NCI-H2227 treated with DMSO at 0.1 percent for 48 hours (cell line): Measurements from ENCODE around the gene DHX57.
"Not testable (repeated sequence)": the region's sequence is repeated elsewhere in the genome, so short reads cannot be mapped to it uniquely, and the experiment has no call there.

Experiments
- DNase-seq: peaks from one replicate; lab custom pipeline; 2025; lab: John Stamatoyannopoulos, UW

Gene DHX57

DNA sequence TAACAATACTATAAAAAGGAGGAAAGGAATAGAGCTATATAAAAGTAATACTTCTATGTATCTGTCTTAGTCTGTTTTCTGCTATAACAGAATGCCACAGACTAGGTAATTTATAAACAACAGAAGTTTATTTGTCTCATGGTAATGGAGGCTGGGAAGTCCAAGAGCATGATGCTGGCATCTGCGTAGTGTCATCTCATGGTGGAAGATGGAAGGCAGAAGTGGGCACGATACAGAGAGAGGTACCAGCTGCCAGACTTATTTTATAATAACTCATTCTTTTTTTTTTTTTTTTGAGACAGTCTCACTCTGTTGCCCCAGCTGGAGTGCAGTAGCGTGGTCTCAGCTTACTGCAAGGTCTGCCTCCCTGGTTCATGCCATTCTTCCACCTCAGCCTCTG is 4.3 kb downstream of the DHX57 start:
- no peak for DNase-seq

DNA sequence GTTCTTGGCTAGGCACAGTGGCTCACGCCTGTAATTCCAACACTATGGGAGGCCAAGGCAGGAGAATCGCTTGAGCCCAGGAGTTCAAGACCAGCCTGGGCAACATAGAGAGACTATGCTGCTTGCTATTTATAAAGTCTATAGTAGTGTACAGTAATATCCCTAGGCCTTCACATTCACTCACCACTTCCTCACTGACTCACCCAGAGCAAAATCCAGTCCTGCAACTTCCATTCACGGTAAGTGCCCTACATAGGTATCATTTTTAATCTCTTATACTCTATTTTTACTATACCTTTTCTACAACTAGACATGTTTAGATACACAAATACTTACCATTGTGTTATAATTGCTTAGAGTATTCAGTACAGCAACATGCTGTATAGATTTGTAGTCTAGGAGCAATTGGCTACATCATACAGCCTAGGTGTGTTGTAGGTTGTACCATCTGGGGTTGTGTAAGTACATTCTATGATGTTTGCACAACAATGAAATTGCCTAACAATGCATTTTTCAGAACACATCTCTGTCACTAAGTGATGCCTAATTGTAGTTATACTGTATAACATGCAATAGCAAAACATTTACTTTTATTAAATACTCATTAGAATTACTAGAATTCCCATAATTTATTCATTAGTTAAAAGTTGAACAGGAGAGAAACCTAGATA is 8.8 kb downstream of the DHX57 start:
- no peak for DNase-seq

DNA sequence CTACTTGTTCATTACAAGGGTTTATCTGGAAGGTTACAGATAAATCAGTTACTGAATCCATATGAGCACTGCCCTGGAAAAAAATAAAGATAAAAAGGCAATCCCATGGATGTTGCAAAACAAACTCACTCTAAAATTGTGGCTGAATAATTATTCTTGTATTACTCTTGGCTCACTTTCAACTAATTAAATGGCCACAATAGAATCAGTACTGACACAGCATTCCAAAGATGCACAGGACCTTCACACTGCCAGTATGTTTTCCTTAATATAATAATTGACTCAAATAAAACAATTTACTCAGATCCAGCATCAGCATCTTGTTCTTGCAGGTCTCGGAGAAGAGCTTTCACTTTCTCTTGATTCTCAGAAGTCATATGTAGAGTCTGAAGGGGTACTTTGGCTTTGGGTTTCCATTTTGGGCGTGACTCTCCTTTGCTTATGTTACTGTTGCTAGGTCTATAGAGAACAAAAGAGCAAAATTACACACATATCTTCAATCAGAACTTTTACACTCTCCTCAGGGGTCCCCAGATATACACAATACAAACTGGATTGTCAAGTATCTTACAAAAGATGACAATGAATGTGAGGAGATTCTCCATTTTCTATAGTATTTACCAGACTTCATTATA is 12.6 kb downstream of the DHX57 start:
- DNase-seq, result no peak

DNA sequence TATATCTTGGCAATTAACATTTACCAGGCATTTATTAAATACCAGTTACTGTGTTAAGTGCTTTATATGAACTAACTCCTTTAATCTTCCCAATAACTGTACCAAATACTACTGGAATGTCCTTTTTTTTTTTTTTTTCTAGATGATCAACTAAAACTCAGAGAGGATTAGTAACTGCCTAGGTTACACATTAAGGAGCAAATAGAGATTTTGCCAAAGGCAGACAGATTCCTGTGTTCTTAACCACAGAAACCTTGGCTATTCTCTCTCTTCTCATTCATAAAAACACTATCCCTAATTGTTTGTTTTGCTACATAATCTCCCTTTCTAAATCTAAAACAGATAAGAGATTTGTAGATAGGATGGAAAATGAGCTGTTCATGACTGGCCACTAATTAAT is 13.3 kb downstream of the DHX57 start:
- DNase-seq, result no peak

DNA sequence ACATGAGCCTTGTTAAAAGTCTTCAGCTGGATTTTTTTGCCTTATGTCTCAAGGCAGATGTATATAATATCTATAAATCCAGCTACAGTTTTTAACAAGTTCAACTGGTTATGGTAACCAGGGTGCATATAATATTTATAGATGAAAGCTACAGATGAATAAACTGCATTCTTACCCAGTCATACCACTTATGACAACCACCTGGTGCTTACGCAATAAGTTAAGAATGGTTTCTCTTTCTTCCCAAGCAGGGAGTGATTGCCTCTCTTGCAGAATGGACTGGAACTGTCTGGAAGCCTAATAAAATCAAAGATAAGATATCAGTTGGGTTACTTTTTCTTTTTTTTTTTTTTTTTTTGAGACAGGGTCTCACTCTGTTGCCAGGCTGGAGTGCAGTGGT is 19.6 kb downstream of the DHX57 start:
- DNase-seq, result no peak

DNA sequence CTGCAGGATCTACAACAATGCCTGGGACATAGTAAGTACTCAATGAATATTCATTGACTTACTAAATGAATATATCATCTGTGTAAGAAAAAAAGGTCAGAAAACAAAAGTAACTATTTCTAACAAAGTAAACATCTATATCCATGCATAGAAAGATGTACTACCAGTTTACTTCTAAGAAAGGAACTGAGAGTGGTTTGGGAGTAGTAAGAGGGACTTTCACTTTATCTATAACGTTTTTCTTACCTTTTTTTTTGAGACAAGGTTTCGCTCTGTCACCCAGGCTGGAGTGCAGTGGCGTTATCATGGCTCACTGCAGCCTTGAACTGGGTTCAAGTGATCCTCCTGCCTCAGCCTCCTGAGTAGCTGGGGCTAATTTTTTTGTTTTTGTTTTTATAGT is 25.7 kb downstream of the DHX57 start:
- no peak for DNase-seq

DNA sequence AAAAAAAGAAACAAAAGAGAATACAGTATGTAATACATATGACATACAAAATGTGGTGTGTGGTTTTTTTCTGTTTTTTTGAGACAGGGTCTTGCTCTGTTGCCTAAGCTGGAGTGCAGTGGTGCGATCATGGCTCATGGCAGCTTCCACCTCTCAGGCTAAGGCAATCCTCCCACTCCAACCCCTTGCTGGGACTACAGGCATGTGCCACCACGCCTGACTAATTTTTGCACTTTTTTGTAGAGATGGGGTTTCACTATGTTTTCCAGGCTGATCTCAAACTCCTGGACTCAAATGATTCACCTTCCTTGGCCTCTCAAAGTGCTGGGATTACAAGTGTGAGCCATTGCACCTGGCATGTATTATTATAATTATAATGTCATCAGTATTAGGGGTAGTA is 38.9 kb downstream of the DHX57 start:
- no peak for DNase-seq

DNA sequence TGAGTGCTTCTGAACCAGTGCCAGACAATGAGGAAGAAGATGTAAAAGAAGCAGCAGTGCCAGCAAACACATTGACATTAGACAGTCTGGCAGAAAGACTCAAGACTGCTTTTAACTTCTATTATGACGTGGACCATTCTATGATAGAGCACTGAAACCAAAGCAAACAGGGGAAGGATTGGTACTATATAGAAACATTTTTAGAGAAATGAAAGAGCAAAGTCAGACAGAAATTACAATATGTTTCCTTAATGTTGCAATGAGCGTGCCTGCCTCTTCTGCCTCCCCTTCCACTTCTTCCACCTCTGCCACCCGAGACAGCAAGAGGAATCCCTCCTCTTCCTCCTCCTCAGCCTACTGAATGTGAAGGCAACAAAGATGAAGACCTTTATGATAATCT is 39.7 kb downstream of the DHX57 start:
- DNase-seq, result no peak

DNA sequence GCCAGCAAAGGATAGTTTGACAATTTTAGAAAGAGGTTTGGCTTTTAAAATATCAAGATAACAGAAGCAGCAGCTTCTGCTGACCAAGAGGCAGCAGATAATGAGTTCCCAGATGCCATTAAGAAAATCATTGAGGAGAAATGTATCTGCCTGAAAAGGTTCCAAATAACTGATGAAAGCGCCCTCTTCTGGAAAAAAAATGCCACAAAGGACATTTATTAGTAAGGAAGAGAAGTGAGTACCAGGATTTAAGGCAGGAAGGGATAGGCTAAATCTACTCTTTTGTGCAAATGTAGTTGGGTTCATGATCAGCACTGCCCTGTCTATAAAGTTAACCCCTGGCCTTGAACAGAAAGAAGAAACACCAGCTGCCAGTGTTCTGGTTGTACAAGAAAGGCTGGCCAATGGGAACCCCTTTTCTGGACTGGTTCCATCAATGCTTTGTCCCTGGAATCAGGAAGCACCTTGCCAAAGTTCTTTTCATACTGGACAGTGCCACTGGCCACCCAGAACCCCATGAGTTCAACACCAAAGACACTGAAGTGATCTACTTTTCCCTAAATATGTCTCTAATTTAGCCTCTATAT is 40.6 kb downstream of the DHX57 start:
- no peak for DNase-seq

DNA sequence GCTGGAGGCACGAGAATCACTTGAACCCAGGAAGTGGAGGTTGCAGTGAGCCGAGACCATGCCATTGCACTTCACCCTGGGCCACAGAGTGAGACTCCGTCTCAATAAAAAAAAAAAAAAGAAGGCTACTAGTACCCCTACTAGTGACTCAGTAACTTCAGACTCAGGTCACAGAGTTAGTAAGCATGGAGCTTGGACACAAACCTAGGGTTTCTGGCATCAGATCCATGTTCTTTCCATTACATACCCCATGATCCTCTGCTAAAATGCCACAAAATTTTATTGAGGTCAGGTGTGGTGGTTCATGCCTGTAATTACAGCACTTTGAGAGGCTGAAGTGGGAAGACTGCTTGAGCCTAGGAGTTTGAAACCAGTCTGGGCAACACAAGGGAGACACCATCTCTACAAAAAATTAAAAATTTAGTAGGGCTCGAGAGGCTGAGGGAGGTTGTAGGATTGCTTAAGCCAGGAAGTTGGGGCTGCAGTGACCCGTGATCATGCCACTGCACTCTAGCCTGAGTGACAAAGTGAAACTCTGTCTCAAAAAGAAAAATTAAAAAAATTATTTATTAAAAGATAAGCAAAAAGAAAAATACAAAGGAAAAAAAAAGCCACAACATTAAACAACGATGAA is 45.1 kb downstream of the DHX57 start:
- DNase-seq, result no peak

DNA sequence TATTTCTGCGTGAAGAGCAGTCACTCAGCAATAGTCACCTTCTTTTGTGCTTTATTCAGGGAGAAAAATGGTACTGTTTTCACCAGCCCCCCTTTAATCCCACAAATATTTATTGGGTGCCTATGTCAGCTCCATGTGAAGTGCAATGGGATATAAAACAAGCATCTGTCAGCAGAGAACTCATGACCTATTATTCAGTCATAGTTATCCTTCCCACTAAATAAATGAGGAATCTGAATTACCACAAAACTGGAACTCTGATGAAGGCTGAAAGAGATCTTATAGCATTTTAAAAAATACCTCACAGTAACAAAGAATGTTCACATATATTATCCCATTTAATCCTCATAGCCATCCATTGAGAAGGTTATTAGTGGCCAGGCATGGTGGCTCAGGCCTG is 45.8 kb downstream of the DHX57 start:
- no peak for DNase-seq

DNA sequence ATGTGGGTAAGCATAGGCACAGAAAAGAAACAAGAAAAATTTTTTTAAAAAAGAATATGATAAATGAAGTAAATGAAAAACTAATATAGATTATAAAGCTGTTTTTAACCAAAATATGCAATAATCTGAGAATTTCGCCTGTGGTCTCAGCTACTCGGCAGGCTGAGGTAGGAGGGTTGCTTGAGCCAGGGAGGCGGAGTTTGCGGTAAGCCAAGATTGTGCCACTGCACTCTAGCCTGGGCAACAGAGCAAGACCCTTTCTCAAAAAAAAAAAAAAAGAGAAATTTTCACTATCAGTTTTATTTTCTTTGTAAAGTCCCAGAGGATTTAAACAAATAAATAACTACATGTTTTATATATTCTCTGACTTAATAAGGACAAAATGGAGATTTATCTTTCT is 47.3 kb downstream of the DHX57 start:
- no peak for DNase-seq

DNA sequence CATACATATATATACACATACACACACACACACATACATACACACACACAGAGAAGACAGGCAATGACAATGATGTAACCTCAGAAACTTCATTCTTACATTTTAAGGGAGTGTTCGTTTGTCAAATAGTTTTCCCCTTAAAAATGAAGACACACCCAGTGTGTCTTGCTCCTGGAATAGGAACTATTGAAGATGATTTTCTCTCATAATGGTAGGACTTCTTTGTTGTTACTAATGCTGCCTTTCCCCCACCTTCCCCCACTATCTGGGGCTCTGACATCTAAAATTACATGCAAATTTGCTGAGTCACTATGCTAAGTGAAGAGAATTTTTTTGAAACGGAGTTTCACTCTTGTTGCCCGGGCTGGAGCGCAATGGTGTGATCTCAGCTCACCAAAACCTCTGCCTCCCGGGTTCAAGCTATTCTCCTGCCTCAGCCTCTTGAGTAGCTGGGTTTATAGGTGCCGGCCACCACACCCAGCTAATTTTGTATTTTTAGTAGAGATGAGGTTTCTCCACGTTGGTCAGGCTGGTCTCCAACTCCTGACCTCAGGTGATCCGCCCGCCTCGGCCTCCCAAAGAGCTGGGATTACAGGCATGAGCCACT is 48.1 kb downstream of the DHX57 start:
- DNase-seq, result not testable (repeated sequence)

DNA sequence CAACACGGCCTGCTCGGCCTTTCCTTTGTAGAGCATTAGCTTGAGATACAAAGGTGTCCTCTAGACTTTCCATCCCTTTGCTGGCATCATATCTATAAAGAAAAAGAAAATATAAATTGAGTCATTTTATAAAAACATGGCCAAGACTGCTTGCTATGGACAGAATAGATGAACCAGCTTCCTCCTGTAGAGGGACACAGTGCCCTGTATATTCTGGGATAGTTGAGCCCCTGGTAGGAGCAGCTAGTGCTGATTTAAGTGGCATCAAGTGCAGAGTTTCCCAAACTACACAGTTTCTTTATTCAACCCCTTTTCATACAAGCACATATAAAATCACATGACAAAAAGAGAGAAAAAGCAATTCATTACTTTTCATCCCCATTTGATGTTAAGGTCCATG is 49.8 kb downstream of the DHX57 start:
- DNase-seq, result no peak

DNA sequence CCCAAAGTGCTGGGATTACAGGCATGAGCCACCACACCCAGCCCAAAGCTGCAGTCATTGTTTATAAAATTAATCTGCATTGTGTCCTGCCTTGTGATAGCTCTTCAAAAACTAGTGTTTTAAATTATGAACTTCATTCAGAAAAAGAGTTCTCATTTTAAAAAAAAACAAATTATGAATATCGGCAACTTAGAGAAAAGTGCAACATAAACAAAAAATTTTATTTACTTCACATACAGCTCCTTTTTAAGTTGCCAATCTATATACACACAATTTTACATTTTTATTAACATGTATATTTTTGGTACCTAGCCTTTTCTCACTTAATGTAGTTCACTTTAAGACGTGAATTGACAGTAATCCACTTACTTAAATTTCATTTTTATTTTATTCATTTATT is 50.8 kb downstream of the DHX57 start:
- DNase-seq, result no peak

DNA sequence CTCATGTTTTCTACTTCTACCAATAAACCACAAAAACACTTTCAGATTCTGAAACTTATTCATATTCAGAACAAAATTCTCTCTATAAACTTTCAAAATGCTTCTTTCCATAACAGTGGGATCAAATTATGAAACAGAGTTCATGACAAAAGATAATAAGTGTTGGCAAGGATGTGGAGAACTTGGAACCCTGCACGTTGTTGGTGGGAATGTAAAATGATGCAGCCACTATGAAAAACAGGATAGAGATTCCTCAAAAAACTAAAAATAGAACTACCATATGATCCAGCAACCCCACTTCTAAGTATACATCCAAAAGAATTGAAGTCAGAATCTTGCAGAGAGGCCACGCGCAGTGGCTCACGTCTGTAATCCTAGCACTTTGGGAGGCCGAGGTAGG is 52.3 kb downstream of the DHX57 start:
- DNase-seq, result no peak

DNA sequence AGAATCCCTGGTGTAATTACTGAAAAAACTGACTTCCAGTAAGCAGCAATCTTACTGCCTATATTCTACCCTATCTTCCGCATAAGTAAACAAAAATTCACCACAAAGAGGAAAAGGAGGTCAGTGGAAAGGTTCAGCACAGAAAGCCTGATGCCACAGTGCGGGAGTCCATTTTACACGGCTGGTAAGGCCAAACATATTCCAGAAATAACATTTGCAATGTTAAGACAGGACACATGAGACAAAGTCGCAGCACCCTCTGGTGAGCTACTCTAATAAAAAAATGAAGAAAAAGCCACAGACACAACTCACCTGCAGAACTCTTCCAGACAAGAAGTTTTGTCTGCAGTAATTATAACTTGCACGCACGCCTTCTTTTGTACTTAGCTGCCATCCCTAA is 57.2 kb downstream of the DHX57 start:
- DNase-seq, result no peak

DNA sequence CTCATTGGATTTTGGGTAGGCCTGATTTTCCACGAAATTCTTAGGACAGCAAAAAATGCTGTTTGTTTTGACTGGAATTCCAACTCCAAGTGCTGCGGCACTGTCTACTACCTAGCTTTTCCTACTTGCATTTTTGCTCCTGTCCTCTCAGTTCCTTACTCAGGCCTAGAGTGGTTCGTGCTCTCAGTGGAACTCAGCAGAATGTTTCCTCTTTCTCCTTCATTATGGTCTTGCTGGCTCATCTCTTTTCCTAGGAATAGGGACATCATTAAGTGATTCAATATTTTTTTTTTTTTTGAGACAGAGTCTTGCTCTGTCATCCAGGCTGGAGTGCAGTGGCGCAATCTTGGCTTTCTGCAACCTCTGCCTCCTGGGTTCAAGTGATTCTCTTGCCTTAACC is 59.8 kb downstream of the DHX57 start:
- DNase-seq, result no peak

DNA sequence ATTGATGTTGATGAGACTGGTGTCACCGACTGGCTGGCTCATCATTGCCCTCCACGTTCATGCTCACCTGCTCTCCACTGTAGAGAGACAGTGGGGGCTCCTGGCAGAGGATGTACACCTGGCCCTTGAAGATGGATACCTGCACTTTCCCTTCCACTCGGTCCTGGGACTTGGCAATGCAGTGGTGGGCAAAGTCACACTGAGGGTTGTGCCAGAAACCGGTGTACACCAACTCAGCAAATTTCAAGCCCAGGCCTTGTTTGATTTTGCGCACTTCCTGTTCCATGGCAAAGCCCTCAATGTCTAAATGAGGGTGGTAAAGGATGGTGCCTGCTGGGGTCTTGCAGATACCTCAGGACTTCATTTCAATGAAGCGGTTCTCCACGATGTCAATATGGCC is 65.2 kb downstream of the DHX57 start:
- DNase-seq, result no peak

DNA sequence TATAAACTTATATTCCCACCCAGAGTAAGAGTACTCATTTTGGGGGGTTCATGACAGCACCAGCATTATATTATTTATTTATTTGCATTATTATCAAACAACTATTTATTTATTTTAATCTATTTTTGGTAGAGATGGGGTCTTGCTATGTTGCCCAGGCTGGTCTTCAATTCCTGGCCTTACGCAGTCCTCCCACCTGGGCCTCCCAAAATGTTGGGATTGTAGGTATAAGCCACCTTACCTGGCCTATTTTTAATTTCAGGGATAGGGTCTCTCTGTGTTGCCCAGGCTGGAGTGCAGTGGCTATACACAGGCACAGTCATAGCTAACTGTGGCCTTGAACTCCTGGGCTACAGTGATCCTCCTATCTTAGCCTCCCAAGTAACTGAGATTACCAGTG is 67.1 kb downstream of the DHX57 start:
- no peak for DNase-seq

DNA sequence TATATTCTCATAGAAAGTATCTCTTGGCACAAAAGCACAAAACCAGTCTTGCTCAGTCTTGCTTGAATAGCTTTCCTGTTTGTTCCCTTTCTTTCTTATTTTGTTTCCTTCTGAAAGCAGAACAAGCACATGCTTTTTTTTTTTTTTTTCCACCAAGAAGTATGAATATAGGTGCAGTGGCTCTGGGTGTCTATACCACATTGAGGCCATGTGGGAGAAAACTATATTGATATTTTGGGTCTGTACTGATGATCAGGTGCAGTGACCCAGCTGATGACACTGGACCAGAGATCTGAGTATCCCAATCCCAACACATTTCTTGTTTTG is 69.0 kb downstream of the DHX57 start:
- DNase-seq, result no peak

DNA sequence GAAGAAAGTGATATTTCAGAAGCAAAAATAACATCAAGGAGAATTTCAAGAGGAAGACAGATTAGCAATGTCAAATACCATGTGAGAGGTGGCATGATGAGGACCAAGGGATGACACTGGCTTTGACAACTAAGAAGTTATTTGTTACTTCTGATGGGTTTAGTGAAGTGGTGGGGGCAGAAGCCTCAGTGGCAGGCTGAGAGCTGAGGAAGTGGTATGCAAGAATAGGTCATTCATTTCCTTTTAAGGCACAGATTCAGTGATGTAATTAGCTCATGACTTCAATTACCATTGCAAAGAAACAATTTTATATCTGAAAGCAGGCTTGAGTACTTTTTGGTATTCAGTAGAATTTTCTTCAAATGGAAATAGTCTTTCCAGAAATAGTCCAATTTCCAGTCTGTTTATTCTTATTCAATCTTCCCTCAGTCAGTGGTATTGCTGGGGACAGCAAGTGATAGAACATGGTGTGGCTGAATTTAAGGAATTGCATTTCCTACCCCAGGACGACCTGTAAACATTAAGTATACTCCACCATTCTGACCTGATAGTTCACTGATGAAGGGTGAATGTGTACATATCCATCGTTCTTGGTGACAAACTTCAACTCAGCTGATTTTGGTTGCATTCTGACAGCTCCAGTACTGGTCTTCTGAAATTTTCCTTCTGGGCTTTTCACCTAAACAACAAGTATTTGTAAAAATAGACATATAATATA is 69.6 kb downstream of the DHX57 start:
- no peak for DNase-seq

DNA sequence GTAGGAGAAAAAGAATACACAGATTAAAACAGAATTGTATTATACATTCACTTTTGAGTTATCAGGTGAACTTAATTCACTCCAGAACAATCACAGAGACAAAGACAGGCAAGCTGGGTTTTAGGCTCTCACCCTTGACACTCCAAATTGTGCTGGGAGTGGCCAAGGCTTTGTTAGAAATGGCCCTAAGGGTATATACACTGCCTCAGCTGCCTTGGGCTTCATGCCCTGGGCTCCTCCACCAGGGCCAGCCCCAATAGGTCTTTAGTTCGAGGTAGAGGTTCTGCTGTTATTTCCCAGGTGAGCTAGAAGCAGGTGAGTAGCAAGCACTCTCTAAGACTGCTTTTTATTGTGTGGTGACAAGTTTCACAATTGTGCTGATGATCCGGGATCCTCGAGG is 77.8 kb downstream of the DHX57 start:
- no peak for DNase-seq
